ENCODE data around the gene PRG2. TPM values are rescaled to one million over a fixed set of nuclear protein-coding genes. Genes with fewer than 3 reads are reported as not detected.
A peak's percentile ranks its signal among the peaks of the same experiment; 100 is the strongest.

The PRG2 gene
- total RNA-seq, 4 donors from 2014 or later: not detected

- intact Hi-C loops (cut with DNase I; ENCODE audit: low total_unique reads) (no loop called here), in situ Hi-C loops (cut with MboI; ENCODE audit: low sequenced_read_pairs in 4 of 4) (no loop called here)
- Histone ChIP-seq H3K4me1 (no peaks in the 10 kb centered on the region), H3K4me3 (no peak overlapping the region), H3K36me3 (no peaks in the 10 kb centered on the region), H3K9me3 (no peaks in the 10 kb centered on the region), H3K27me3 (no peaks in the 10 kb centered on the region), H3K27ac (peak overlapping the region in 3 of 4 donors; percentile 14 to 42 (median 26))
- TF ChIP-seq, protein P1, sequence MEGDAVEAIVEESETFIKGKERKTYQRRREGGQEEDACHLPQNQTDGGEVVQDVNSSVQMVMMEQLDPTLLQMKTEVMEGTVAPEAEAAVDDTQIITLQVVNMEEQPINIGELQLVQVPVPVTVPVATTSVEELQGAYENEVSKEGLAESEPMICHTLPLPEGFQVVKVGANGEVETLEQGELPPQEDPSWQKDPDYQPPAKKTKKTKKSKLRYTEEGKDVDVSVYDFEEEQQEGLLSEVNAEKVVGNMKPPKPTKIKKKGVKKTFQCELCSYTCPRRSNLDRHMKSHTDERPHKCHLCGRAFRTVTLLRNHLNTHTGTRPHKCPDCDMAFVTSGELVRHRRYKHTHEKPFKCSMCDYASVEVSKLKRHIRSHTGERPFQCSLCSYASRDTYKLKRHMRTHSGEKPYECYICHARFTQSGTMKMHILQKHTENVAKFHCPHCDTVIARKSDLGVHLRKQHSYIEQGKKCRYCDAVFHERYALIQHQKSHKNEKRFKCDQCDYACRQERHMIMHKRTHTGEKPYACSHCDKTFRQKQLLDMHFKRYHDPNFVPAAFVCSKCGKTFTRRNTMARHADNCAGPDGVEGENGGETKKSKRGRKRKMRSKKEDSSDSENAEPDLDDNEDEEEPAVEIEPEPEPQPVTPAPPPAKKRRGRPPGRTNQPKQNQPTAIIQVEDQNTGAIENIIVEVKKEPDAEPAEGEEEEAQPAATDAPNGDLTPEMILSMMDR (IDR thresholded peaks at IDR 0.05 in 4 of 5, conservative IDR thresholded peaks at IDR 0.05 in 1 of 5): no peak
- no peak for TF ChIP-seq POLR2A (IDR thresholded peaks at IDR 0.05)
- DNase-seq (no peak), ATAC-seq (peak; percentile 87 to 93)
Measured at GRCh38 chr11:57434640-57435546, 44.4 kb upstream of the PRG2 start.

DNA sequence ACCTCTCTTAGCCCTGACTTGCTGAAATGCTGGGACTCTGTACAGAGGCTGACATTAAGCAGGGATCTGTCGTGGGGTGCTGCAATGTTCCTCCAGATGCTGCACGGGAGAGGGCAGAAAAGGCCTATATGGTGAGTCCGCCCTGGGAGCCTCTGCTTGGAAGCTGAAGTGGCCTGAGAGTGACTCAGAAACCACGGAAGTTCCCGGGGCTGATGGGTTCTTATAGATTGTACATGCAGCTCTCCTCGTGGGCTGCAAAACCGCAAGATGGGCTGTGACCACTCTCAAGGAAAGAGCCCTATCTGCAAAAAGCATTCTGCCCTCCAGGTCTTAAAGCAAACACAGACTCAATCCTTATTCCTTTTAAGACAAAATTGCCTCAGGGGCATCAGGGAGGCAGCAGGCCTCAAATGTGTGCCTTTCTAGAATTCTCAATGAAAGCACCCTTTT, 42.3 kb upstream of the PRG2 start:
- Histone ChIP-seq H3K27ac (no peak overlapping the region), H3K4me3 (no peak overlapping the region), H3K36me3 (no peaks in the 10 kb centered on the region), H3K4me1 (peaks cover 2 to 4% of the 10 kb centered on the region in 2 donors), H3K9me3 (no peaks in the 10 kb centered on the region), H3K27me3 (no peaks in the 10 kb centered on the region)
- in situ Hi-C loops (cut with MboI; ENCODE audit: low sequenced_read_pairs in 4 of 4): no loop called here
- ATAC-seq (no peak), DNase-seq (no peak)
- intact Hi-C loops (cut with DNase I; ENCODE audit: low total_unique reads): no loop called here
- TF ChIP-seq, protein P1 (IDR thresholded peaks at IDR 0.05 in 4 of 5, conservative IDR thresholded peaks at IDR 0.05 in 1 of 5): no peak
- TF ChIP-seq POLR2A (IDR thresholded peaks at IDR 0.05): no peak

GRCh38 chr11:57432149-57432561, 41.7 kb upstream of the PRG2 start:
- H3K36me3 ChIP-seq: no peaks in the 10 kb centered on the region
- no peak overlapping the region for H3K4me3 ChIP-seq
- H3K27me3 ChIP-seq: no peaks in the 10 kb centered on the region
- no peak overlapping the region for H3K27ac ChIP-seq
- DNase-seq (no peak), ATAC-seq (no peak)
- peaks cover 8 to 10% of the 10 kb centered on the region in 2 donors for H3K4me1 ChIP-seq
- intact Hi-C loops (cut with DNase I; ENCODE audit: low total_unique reads) (no loop called here), in situ Hi-C loops (cut with MboI; ENCODE audit: low sequenced_read_pairs in 4 of 4) (no loop called here)
- TF ChIP-seq POLR2A (IDR thresholded peaks at IDR 0.05): no peak
- TF ChIP-seq, protein P1 (IDR thresholded peaks at IDR 0.05 in 4 of 5, conservative IDR thresholded peaks at IDR 0.05 in 1 of 5): no peak
- no peaks in the 10 kb centered on the region for H3K9me3 ChIP-seq

- Histone ChIP-seq H3K4me1 (peaks cover 19 to 22% of the 10 kb centered on the region in 2 donors), H3K4me3 (no peak overlapping the region), H3K27me3 (no peaks in the 10 kb centered on the region), H3K36me3 (no peaks in the 10 kb centered on the region), H3K27ac (no peak overlapping the region), H3K9me3 (no peaks in the 10 kb centered on the region)
- DNase-seq (no peak), ATAC-seq (no peak)
- intact Hi-C loops (cut with DNase I; ENCODE audit: low total_unique reads) (no loop called here), in situ Hi-C loops (cut with MboI; ENCODE audit: low sequenced_read_pairs in 4 of 4) (no loop called here)
- no peak for TF ChIP-seq POLR2A (IDR thresholded peaks at IDR 0.05)
- TF ChIP-seq, protein P1 (IDR thresholded peaks at IDR 0.05 in 4 of 5, conservative IDR thresholded peaks at IDR 0.05 in 1 of 5): no peak
Measured at GRCh38 chr11:57430952-57431351, 40.5 kb upstream of the PRG2 start.
